HG03442 (cell line): ENCODE results near the gene CIAO3.
"Not testable (repeated sequence)": the region's sequence is repeated elsewhere in the genome, so short reads cannot be mapped to it uniquely, and the experiment has no call there.

Experiments
- ATAC-seq: cut with Tn5 transposase; IDR thresholded peaks from one replicate; pipeline ENCODE4 v1.9.1; 2021; ENCODE audit warnings: mild to moderate bottlenecking, moderate library complexity; ENCODE audit not compliant: unreplicated experiment

Gene CIAO3

DNA sequence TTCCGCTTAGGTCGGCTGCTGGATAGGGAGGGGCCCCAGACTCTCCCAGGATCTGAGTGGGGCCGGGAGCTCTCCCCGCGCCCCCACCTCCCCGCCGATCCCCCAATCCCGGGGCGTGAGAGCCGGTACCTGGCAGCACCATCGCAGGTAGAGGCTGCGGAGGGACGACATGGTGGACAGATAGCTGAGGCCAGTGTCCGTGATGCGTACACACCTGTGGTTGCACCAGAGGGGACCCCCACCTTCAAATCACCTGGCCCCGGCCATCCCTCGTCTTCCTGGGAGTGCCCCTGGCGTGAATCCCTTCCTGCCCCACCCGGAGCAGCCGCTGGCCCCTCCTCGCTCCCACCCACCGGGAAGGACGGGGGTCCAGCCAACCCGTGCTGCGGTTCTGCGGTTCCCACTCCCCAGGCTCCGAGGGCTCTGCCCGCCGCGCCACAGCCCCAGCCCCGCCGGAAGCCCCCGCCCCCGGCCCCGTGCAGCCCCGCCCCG, 45.9 kb downstream of the CIAO3 start:
- ATAC-seq = no peak

- ATAC-seq = no peak
Observed at GRCh38 chr16:694187-694862, 46.5 kb downstream of the CIAO3 start.

- no peak for ATAC-seq
Observed at GRCh38 chr16:693766-694165, 47.0 kb downstream of the CIAO3 start.

DNA sequence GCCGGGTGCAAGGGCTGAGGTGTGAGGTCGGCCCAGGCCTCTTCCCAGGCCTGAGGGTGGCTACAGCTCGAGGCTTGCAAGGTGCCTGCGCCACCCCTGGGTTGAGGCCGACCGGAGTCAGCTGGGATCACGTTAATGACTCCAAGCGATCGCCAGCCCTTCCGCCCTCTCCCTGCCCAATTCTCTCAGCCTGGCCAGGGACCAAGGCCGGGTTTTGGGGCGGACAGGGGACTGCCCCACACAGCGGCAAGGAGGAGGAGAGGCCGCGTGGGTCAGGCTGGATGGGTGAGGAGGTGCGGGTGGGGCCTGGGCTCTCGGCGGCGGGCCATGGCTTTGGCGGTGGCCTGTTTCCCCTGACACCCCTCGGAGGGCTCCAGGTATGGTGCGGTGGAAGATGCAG, 47.4 kb downstream of the CIAO3 start:
- no peak for ATAC-seq

- no peak for ATAC-seq
Observed at GRCh38 chr16:692356-693108, 48.3 kb downstream of the CIAO3 start.

- not testable (repeated sequence) for ATAC-seq
Observed at GRCh38 chr16:691242-691641, 49.6 kb downstream of the CIAO3 start.

GRCh38 chr16:689175-689897, 51.5 kb downstream of the CIAO3 start:
- no peak for ATAC-seq

DNA sequence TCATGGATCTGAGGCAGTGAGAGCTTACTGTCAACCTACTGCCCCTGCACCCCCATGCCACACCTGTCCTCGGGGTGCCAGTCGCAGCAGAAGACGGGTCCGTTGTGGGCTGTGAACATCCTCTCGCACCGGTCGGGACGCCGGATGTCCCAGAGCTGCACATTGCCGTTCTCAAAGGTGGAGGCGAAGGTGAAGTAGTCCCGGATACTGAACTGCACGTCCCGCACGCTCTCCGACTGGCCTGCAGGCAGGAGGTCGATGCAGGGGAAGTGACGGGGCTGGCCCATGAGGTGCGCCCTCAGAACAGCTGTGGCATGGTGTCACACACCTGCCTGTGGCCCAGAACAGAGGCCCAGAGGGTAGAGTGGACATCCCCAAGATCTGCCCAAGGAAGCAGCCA, 53.3 kb downstream of the CIAO3 start:
- no peak for ATAC-seq

- ATAC-seq = no peak
Observed at GRCh38 chr16:686459-687260, 54.1 kb downstream of the CIAO3 start.

DNA sequence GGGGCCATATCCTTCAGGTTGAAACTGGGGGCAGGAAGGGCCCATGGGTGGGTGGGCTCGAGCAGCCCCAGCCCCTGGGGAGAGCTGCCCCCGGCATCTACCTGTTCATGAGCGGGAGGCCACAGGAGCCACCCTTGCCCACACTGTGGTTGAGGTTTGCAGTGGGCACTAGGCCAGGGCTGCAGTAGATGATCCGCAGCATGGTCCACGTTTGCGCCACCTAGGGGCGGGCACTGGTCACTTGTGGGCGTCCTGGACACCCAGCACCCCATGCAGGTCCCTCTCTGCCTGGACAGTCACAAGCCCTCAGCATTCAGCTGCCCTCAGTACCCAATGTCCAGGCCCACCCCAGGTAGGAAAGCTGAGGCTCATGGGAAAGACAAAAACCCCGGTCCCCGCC, 54.8 kb downstream of the CIAO3 start:
- no peak for ATAC-seq

DNA sequence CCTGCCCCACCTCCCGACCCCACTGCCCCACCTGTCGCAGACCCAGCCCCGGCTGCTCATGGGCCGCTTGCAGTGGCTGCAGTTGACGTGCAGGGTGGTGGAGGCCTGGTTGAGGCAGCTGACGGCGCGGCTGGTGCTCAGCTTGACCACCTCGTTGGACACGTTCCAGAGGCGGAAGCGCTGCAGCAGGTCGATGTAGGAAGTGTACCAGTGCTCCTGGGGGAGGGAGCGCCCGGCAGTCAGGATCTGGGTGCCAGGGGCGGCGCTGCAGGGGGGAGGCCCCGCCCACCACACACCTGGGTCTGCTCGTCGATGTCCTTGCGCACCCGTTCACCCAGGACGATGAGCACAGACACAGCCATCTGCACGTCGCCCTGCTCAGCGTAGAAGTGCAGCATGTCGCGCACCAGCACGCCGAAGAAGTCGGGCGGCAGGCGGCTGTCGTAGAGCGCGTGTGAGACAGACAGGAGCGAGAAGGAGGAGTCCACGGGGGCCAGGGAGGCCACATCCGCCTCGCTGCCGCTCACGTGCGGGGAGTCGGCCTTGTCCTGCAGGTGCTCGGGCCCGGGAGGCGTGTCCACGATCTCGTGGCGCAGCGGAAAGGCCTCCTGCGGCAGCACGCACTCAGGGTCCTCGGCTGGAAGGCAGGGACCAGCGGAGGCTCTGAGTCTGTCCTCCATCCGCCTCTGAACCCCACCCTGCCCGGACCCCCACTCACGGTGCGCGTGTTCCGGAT, 55.7 kb downstream of the CIAO3 start:
- no peak for ATAC-seq

DNA sequence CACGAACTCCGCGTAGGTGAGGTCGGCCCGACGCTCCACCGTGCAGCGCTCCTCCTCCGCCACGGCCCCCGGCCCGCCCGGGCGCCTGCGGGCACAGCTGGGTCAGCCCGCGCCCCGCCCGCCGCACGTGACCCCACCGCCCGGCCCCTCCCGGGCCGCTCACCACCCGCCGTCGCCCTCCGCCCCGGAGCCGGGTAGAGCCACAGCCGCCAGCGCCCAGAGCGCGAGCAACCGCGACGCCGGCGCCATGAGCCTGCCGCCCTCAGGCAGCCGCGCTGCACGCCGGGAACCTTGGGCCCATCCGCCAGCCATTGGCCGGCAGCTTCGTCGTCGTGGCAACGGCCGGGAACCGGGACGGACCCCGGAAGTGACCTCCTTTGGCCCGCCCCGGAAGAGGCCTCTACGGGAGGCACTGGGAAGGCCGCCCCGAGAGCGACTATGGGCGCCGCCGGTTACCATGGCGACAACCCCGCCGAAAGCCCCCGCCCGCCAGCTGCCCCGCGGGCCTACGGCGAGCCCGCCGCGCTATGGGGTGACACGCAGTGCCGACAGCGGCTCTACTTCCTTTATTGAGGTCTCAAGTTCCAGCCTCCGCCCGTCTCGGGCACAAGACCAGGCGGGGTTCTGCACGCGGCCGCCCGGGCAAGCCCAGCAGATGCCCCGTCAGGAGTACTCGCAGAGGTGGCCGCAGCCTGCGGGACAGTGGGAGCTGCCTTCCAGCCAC, 56.6 kb downstream of the CIAO3 start, which contains the start of gene JMJD8:
Gene JMJD8, minus strand, starts transcription at position 264 of the 724 bp plus-strand sequence. Its CDS starts 15 bp downstream, at position 249.
- peak; percentile 56 for ATAC-seq

DNA sequence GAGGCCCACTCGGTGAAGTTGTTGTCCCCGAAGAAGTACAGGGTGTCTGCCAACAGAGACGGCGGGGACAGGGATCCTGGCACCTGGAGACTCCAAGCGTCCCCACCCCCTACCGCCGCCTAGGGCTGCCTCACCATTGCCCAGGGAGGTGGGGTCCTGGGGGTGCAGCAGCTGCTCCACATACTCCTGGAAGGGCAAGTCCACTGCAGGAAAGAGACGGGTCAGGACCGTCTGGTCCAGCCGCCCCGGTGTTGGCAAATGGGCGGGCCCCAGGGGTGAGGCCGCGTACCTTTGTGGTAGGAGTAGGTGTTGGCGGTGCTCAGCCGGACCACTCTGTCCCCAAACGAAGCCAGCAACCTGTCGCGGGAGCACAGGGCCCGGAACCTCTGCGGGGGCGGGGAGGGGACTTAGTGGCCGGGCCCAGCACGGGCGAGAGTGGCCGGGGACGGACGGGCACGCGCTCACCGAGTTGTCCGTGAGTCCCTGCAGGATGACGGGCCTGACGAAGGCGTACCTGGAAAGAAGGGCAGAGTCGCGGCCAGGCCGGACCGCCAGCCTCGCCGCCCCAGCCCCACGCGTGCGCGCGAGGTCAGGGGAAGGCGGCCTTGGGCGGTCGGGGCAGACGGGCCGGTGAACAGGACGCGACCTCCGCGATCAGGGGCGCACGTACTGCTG, 57.3 kb downstream of the CIAO3 start:
- ATAC-seq = no peak

DNA sequence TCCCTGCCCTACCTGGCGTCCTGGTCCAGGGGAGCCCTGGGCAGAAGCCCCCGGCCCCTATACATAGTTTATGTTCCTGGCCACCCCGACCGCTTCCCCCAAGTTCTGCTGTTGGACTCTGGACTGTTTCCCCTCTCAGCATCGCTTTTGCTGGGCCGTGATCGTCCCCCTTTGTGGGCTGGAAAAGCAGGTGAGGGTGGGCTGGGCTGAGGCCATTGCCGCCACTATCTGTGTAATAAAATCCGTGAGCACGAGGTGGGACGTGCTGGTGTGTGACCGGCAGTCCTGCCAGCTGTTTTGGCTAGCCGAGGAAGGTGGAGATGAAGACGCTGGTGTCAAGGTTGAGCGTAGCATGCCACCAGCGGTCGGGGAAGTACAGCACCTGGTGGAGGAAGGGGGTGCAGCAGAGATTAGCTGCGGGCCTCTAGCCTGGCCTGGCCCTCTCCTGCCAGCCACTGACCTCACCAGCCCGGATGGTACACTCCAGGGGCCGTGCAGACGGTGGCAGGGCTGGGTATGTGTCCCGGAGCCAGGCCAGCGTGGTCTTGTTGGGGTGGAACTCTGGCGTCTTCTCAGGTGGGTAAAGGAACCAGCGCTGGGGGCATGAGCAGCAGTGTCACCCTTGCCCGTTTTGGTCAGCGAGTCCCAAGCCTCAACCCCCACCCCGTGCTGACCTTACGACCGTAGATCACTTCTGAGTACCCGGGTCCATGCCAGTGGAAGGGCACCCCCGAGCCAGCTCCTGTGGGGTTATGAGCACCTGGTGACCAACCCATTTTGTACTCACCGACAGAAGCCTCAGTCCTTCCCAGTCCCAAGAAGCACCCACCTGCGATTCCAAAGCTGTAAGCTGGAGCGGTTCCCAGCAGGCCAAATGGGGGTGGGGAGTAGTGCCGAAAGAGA, 58.1 kb downstream of the CIAO3 start:
- ATAC-seq = no peak

- no peak for ATAC-seq
Observed at GRCh38 chr16:681746-682427, 58.9 kb downstream of the CIAO3 start.

DNA sequence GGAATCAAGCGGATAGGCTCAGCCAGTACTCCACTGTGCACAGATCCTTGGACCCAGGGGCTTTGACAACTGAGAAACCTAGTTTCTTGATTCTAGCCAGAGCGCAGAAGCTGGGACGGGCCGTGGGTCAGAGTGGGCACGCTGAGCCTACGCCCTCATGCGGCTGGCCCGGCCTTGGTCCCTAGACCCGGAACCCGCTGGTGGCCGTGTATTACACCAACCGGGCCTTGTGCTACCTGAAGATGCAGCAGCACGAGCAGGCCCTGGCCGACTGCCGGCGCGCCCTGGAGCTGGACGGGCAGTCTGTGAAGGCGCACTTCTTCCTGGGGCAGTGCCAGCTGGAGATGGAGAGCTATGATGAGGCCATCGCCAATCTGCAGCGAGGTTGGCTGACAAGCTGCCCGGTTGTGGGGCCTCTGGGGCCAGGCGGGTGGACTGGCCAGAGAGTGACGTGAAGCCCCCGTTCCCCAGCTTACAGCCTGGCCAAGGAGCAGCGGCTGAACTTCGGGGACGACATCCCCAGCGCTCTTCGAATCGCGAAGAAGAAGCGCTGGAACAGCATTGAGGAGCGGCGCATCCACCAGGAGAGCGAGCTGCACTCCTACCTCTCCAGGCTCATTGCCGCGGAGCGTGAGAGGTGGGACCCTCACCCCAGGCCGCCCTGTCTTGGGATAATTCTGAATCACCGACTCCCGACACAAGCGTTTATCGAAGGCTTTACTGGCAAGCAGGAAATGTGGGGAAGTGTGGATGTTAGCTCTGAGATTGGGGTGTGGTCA, 59.6 kb downstream of the CIAO3 start:
- no peak for ATAC-seq

- ATAC-seq = no peak
Observed at GRCh38 chr16:680625-680945, 60.2 kb downstream of the CIAO3 start.
